ENCODE measurements around the gene C1QTNF6. TPM values are rescaled to one million over a fixed set of nuclear protein-coding genes. Genes with fewer than 3 reads are reported as not detected.

Gene C1QTNF6
- total RNA-seq, 1 experiment from 2014 or later = 25.0 TPM

DNA sequence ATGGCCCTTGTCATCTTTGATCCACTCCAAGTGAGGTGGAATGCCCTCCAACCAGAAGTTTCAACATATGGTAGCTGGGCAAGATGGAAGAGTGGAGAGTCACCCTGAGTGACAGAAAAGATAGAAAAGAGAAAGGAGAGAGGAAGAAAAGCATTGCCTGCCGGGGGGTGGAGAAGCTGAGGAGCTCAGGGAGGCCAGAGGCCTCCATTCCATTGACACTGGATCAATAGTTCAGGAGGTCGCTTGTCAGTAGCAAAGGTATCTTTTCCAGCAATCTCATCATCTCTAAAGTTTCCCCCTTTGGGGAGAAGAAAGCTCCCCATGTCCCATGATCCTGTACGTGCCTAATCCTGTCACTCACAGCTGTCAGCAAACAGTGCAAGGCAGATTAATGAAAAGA is 6.7 kb upstream of the C1QTNF6 start:
- intact Hi-C loops (cut with micrococcal nuclease; ENCODE audit: unreplicated experiment) = no loop called here
- TF ChIP-seq, protein P1, sequence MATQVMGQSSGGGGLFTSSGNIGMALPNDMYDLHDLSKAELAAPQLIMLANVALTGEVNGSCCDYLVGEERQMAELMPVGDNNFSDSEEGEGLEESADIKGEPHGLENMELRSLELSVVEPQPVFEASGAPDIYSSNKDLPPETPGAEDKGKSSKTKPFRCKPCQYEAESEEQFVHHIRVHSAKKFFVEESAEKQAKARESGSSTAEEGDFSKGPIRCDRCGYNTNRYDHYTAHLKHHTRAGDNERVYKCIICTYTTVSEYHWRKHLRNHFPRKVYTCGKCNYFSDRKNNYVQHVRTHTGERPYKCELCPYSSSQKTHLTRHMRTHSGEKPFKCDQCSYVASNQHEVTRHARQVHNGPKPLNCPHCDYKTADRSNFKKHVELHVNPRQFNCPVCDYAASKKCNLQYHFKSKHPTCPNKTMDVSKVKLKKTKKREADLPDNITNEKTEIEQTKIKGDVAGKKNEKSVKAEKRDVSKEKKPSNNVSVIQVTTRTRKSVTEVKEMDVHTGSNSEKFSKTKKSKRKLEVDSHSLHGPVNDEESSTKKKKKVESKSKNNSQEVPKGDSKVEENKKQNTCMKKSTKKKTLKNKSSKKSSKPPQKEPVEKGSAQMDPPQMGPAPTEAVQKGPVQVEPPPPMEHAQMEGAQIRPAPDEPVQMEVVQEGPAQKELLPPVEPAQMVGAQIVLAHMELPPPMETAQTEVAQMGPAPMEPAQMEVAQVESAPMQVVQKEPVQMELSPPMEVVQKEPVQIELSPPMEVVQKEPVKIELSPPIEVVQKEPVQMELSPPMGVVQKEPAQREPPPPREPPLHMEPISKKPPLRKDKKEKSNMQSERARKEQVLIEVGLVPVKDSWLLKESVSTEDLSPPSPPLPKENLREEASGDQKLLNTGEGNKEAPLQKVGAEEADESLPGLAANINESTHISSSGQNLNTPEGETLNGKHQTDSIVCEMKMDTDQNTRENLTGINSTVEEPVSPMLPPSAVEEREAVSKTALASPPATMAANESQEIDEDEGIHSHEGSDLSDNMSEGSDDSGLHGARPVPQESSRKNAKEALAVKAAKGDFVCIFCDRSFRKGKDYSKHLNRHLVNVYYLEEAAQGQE (IDR thresholded peaks at IDR 0.05; ENCODE audit: insufficient read depth in 1 of 2, low read depth in 2 of 2, low read length in 1 of 2) = no peak
- TF ChIP-seq POLR2AphosphoS5 (IDR thresholded peaks at IDR 0.05; ENCODE audit: low read depth, low read length) (no peak), SIN3A (IDR thresholded peaks at IDR 0.05; ENCODE audit: borderline replicate concordance, insufficient read depth, low read depth, low read length) (no peak), TCF7L2 (IDR thresholded peaks at IDR 0.05; ENCODE audit: low read depth, low read length) (no peak)
- TF ChIP-seq, protein P2, sequence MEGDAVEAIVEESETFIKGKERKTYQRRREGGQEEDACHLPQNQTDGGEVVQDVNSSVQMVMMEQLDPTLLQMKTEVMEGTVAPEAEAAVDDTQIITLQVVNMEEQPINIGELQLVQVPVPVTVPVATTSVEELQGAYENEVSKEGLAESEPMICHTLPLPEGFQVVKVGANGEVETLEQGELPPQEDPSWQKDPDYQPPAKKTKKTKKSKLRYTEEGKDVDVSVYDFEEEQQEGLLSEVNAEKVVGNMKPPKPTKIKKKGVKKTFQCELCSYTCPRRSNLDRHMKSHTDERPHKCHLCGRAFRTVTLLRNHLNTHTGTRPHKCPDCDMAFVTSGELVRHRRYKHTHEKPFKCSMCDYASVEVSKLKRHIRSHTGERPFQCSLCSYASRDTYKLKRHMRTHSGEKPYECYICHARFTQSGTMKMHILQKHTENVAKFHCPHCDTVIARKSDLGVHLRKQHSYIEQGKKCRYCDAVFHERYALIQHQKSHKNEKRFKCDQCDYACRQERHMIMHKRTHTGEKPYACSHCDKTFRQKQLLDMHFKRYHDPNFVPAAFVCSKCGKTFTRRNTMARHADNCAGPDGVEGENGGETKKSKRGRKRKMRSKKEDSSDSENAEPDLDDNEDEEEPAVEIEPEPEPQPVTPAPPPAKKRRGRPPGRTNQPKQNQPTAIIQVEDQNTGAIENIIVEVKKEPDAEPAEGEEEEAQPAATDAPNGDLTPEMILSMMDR (IDR thresholded peaks at IDR 0.05) = no peak

DNA sequence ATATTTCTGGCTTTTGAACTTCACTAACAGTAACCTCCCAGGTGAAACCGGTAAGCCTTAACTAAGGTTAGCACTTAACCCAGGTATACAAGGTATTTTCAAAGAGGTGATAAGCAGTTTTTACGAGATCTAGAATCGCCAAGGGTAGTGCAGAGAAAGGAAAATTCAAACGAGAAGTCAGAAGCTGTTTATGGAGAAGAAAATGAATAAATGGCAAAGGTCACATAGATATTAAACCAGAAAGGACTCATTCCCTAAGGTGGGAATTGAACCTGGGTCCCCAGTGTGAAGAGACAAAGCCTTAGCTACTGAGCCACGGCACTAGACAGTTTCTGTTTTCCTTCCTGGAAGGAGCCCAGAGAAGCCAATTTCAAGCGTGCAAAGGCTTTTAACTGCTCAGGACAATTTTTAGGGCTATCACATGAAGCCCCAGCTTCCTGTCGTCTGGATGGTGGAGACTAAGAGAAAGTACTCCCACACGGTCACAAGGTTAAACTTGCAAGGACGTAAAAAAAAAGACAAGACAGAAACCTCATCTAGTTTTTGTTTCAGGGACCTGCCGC is 5.7 kb upstream of the C1QTNF6 start:
- intact Hi-C loops (cut with micrococcal nuclease; ENCODE audit: unreplicated experiment) = no loop called here
- Histone ChIP-seq H3K27ac (ENCODE audit: low read length) (peak overlapping the region; percentile 94), H3K27me3 (ENCODE audit: control insufficient read depth, insufficient read depth, low read length) (no peaks in the 10 kb centered on the region), H3K4me1 (ENCODE audit: control insufficient read depth, insufficient read depth, low read length) (peaks cover 78% of the 10 kb centered on the region), H3K36me3 (ENCODE audit: control insufficient read depth, insufficient read depth, low read length) (no peaks in the 10 kb centered on the region), H3K9me3 (ENCODE audit: control insufficient read depth, insufficient read depth, low read depth, low read length) (no peaks in the 10 kb centered on the region), H3K4me3 (ENCODE audit: low read depth in 2 of 2, low read length in 2 of 2) (no peak overlapping the region)
- in situ Hi-C loops (cut with HindIII; ENCODE audit: low pct_unique_long_range_greater_than_20kb, low sequenced_read_pairs) = no loop called here
- ChIA-PET POLR2A (interaction anchor here (0.6 kb wide), 1 partner anchor 105 kb away, joined by 3 read pairs; no protein-coding TSS in a partner anchor), CTCF (no interaction called here)
- ATAC-seq (peak; percentile 54), DNase-seq (ENCODE audit: low read depth, low spot score) (no peak)
- BruUV-seq (replicated peaks) = no TSS peak
- no peak for TF ChIP-seq POLR2AphosphoS5 (IDR thresholded peaks at IDR 0.05; ENCODE audit: low read depth, low read length)
- no peak for TF ChIP-seq SIN3A (IDR thresholded peaks at IDR 0.05; ENCODE audit: borderline replicate concordance, insufficient read depth, low read depth, low read length)
- TF ChIP-seq, protein P1 (IDR thresholded peaks at IDR 0.05; ENCODE audit: insufficient read depth in 1 of 2, low read depth in 2 of 2, low read length in 1 of 2) = 0 out of 4 replicates have a peak, but pooled peaks of 1 of the 2 experiments have one; percentile 2
- peak; percentile 71 for TF ChIP-seq TCF7L2 (IDR thresholded peaks at IDR 0.05; ENCODE audit: low read depth, low read length)

More for the DNA sequence above, 6.7 kb upstream of the C1QTNF6 start:
- POLR2A ChIA-PET = no interaction called here
- Histone ChIP-seq H3K27me3 (ENCODE audit: control insufficient read depth, insufficient read depth, low read length) (no peaks in the 10 kb centered on the region), H3K27ac (ENCODE audit: low read length) (peak overlapping the region; percentile 94), H3K9me3 (ENCODE audit: control insufficient read depth, insufficient read depth, low read depth, low read length) (no peaks in the 10 kb centered on the region), H3K4me3 (ENCODE audit: low read depth in 2 of 2, low read length in 2 of 2) (no peak overlapping the region), H3K4me1 (ENCODE audit: control insufficient read depth, insufficient read depth, low read length) (peaks cover 70% of the 10 kb centered on the region), H3K36me3 (ENCODE audit: control insufficient read depth, insufficient read depth, low read length) (no peaks in the 10 kb centered on the region)
- no peak for DNase-seq (ENCODE audit: low read depth, low spot score)
- in situ Hi-C loops (cut with HindIII; ENCODE audit: low pct_unique_long_range_greater_than_20kb, low sequenced_read_pairs) = no loop called here
- CTCF ChIA-PET = no interaction called here
- ATAC-seq = no peak
- BruUV-seq (replicated peaks) = no TSS peak

Data from Panc1 (cell line).